WTC11 (cell line): ENCODE data around the gene NFIX.

Source experiments
- CTCF ChIP-seq: fragments of 200-600 bp; IDR thresholded peaks from 2 replicates; pipeline ENCODE4 v1.8.0; 2022; ENCODE audit warnings: antibody characterized with exemption
- E2F1 ChIP-seq: sonication (generic); formaldehyde crosslinking; IDR thresholded peaks from 2 replicates; pipeline ENCODE4 v1.8.0; 2022; ENCODE audit warnings: mild to moderate bottlenecking, missing genetic modification reagents
- MAX ChIP-seq: sonication (generic); formaldehyde crosslinking; IDR thresholded peaks from 2 replicates; pipeline ENCODE4 v1.8.0; 2022; ENCODE audit warnings: mild to moderate bottlenecking, missing genetic modification reagents
- NFATC4 ChIP-seq: fragments of 250-450 bp; sonication (Bioruptor Pico); IDR thresholded peaks from 2 replicates; pipeline ENCODE4 v1.9.0; 2021; ENCODE audit warnings: mild to moderate bottlenecking

- TF ChIP-seq MAX (CRISPR knock-in tag) (no peak), CTCF (no peak), NFATC4 (CRISPR knock-in tag) (no peak), E2F1 (no peak)
These were observed 50.5 kb downstream of the NFIX start for GRCh38 chr19:13045812-13046211.
